ENCODE data around the gene PPFIA1. TPM values are rescaled to one million over a fixed set of nuclear protein-coding genes. Genes with fewer than 3 reads are reported as not detected.

PPFIA1 gene
- total and polyA plus RNA-seq, 10 of the 15 experiments (the other 5 are each of a cell fraction or from before 2014, with no cell fraction given), result 5.2 to 26.2 (median 15.8) TPM

DNA sequence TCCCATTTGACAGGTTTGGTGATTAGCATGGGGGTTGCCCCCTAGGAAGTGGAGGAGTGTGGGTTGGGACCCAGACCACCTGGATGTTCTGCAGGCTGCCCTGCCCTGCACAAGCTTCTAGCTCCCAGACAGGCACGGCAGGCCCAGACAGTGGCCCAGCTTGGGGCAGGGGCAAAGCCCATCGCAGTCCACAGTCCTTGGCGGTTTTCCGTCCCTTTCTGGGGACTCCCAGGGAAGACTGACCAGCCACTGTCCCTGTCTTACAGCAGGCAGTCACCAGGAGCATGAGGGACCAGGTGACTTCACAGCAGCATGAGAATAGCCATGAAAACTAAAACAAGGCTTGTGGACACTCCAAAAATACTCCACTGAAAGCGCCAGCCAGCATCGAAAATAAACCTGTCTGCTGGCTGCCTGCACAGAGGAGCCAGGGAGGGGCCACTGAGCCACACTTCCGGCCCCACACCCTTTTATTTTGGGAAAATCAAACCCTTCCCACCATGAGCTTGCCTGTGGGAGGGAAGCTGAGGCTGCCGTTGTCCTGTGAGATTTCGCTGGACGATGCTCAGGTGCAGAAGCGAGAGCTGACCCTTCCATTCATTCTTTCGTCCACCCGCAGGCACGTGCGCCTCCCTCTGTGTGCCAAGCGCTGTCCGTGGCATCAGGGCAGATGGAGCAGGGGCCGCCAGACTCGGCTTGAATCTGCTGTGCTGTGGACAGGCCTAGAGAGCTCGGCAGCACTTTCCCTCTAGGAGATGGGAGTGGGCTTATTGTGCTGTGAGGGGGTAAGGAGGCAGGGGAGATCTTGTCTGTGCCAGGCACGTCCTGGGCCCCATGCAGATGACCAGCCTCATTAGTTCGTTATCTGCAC lies 39.4 kb upstream of the PPFIA1 start (continued):
- TF ChIP-seq, protein P1, sequence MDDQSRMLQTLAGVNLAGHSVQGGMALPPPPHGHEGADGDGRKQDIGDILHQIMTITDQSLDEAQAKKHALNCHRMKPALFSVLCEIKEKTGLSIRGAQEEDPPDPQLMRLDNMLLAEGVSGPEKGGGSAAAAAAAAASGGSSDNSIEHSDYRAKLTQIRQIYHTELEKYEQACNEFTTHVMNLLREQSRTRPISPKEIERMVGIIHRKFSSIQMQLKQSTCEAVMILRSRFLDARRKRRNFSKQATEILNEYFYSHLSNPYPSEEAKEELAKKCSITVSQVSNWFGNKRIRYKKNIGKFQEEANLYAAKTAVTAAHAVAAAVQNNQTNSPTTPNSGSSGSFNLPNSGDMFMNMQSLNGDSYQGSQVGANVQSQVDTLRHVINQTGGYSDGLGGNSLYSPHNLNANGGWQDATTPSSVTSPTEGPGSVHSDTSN (IDR thresholded peaks at IDR 0.05; ENCODE audit: insufficient replicate concordance, low read depth, low read length), result no peak
- no peak for TF ChIP-seq GABPA (IDR thresholded peaks at IDR 0.05; ENCODE audit: low read depth)
- TF ChIP-seq CEBPB (IDR thresholded peaks at IDR 0.05; ENCODE audit: borderline replicate concordance in 1 of 2, low read depth in 2 of 2, low read length in 2 of 2), result no peak
- TF ChIP-seq, protein P2, sequence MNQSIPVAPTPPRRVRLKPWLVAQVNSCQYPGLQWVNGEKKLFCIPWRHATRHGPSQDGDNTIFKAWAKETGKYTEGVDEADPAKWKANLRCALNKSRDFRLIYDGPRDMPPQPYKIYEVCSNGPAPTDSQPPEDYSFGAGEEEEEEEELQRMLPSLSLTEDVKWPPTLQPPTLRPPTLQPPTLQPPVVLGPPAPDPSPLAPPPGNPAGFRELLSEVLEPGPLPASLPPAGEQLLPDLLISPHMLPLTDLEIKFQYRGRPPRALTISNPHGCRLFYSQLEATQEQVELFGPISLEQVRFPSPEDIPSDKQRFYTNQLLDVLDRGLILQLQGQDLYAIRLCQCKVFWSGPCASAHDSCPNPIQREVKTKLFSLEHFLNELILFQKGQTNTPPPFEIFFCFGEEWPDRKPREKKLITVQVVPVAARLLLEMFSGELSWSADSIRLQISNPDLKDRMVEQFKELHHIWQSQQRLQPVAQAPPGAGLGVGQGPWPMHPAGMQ (IDR thresholded peaks at IDR 0.05; ENCODE audit: borderline replicate concordance), result no peak
- TF ChIP-seq, protein P3, sequence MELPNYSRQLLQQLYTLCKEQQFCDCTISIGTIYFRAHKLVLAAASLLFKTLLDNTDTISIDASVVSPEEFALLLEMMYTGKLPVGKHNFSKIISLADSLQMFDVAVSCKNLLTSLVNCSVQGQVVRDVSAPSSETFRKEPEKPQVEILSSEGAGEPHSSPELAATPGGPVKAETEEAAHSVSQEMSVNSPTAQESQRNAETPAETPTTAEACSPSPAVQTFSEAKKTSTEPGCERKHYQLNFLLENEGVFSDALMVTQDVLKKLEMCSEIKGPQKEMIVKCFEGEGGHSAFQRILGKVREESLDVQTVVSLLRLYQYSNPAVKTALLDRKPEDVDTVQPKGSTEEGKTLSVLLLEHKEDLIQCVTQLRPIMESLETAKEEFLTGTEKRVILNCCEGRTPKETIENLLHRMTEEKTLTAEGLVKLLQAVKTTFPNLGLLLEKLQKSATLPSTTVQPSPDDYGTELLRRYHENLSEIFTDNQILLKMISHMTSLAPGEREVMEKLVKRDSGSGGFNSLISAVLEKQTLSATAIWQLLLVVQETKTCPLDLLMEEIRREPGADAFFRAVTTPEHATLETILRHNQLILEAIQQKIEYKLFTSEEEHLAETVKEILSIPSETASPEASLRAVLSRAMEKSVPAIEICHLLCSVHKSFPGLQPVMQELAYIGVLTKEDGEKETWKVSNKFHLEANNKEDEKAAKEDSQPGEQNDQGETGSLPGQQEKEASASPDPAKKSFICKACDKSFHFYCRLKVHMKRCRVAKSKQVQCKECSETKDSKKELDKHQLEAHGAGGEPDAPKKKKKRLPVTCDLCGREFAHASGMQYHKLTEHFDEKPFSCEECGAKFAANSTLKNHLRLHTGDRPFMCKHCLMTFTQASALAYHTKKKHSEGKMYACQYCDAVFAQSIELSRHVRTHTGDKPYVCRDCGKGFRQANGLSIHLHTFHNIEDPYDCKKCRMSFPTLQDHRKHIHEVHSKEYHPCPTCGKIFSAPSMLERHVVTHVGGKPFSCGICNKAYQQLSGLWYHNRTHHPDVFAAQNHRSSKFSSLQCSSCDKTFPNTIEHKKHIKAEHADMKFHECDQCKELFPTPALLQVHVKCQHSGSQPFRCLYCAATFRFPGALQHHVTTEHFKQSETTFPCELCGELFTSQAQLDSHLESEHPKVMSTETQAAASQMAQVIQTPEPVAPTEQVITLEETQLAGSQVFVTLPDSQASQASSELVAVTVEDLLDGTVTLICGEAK (IDR thresholded peaks at IDR 0.05; ENCODE audit: borderline replicate concordance), result no peak
- no peak for TF ChIP-seq GATAD2B (conservative IDR thresholded peaks at IDR 0.05; ENCODE audit: low read depth)
- no peak for TF ChIP-seq BMI1 (IDR thresholded peaks at IDR 0.05; ENCODE audit: borderline replicate concordance)
- TF ChIP-seq ZBED1 (IDR thresholded peaks at IDR 0.05; ENCODE audit: borderline replicate concordance), result no peak

All from GM12878 (cell line).